Activated naive CD4-positive, alpha-beta T cell treated with anti-CD3 and anti-CD28 coated beads for 36 hours (primary cell): ENCODE measurements around the gene NINJ2. TPM values are rescaled to one million over a fixed set of nuclear protein-coding genes. Genes with fewer than 3 reads are reported as not detected.

Source experiments
- CTCF ChIA-PET: fragments of 350-600 bp; sonication (Branson Sonifier 250); formaldehyde crosslinking; loops from one replicate; lab custom pipeline; 2021; ENCODE audit warnings: antibody characterized with exemption; lab: Charles Lee
- DNase-seq: peaks from one replicate; pipeline ENCODE4 v3.0.0-alpha.2; 2020
- H3K27ac Mint-ChIP-seq: one replicate; pipeline ENCODE4 v1.8.0; 2021; ENCODE audit warnings: mild to moderate bottlenecking, mixed read lengths
- H3K27me3 Mint-ChIP-seq: one replicate; pipeline ENCODE4 v1.8.0; 2021; ENCODE audit warnings: low read depth, mixed read lengths
- H3K36me3 Mint-ChIP-seq: one replicate; pipeline ENCODE4 v1.8.0; 2021; ENCODE audit warnings: low read depth, mixed read lengths
- H3K4me1 Mint-ChIP-seq: one replicate; pipeline ENCODE4 v1.8.0; 2021; ENCODE audit warnings: low read depth, mixed read lengths
- H3K4me3 Mint-ChIP-seq: one replicate; pipeline ENCODE4 v1.8.0; 2021; ENCODE audit warnings: mild to moderate bottlenecking, moderate library complexity, mixed read lengths
- H3K9me3 Mint-ChIP-seq: one replicate; pipeline ENCODE4 v1.8.0; 2021; ENCODE audit warnings: mixed read lengths
- intact Hi-C: fragments of 100-400 bp; cut with micrococcal nuclease; formaldehyde crosslinking; loops from one replicate; pipeline ENCODE4 v1.15.1; 2023
- total RNA-seq, 2 experiments: library from RNA; stranded (reverse); gene quantifications; one replicate each; pipeline ENCODE4 v1.2.3, GENCODE V29; 2021

Gene NINJ2
- total RNA-seq, 2 experiments from 2014 or later, result 1.8 to 2.5 TPM

GRCh38 chr12:546265-546919 is 116.9 kb downstream of the NINJ2 start:
- peaks cover 13% of the 10 kb centered on the region for H3K4me1 Mint-ChIP-seq
- H3K4me3 Mint-ChIP-seq, result no peak overlapping the region
- H3K36me3 Mint-ChIP-seq, result no peaks in the 10 kb centered on the region
- DNase-seq, result no peak
- intact Hi-C loops, result loop anchor here (2.0 kb wide), 1 partner anchor 104 kb away; no protein-coding TSS in a partner anchor
- CTCF ChIA-PET, result interaction anchor here (0.6 to 3.0 kb wide), 23 partner anchors 8 to 403 kb away, joined by 3 to 70 read pairs (median 4); partner anchors contain the start of genes CCDC77 and RAD52
- peaks cover 11% of the 10 kb centered on the region for H3K27me3 Mint-ChIP-seq
- no peaks in the 10 kb centered on the region for H3K9me3 Mint-ChIP-seq
- no peak overlapping the region for H3K27ac Mint-ChIP-seq

GRCh38 chr12:545835-546234 is 117.4 kb downstream of the NINJ2 start:
- Mint-ChIP-seq H3K27me3 (peaks cover 11% of the 10 kb centered on the region), H3K4me3 (no peak overlapping the region), H3K4me1 (peaks cover 15% of the 10 kb centered on the region), H3K9me3 (no peaks in the 10 kb centered on the region), H3K36me3 (no peaks in the 10 kb centered on the region), H3K27ac (no peak overlapping the region)
- intact Hi-C loops, result loop anchor here (2.0 kb wide), 1 partner anchor 103 kb away; no protein-coding TSS in a partner anchor
- DNase-seq, result no peak
- CTCF ChIA-PET, result interaction anchor here (1.9 kb wide), 1 partner anchor 89 kb away, joined by 11 read pairs; no protein-coding TSS in a partner anchor

GRCh38 chr12:544941-545635 is 118.2 kb downstream of the NINJ2 start:
- H3K27ac Mint-ChIP-seq, result no peak overlapping the region
- CTCF ChIA-PET, result interaction anchor here (0.5 to 3.1 kb wide), 10 partner anchors 8 to 132 kb away, joined by 3 to 25 read pairs (median 4); no protein-coding TSS in a partner anchor
- no peak overlapping the region for H3K4me3 Mint-ChIP-seq
- H3K9me3 Mint-ChIP-seq, result no peaks in the 10 kb centered on the region
- DNase-seq, result no peak
- intact Hi-C loops, result no loop called here
- H3K4me1 Mint-ChIP-seq, result peaks cover 21% of the 10 kb centered on the region
- peaks cover 11% of the 10 kb centered on the region for H3K27me3 Mint-ChIP-seq
- no peaks in the 10 kb centered on the region for H3K36me3 Mint-ChIP-seq

- CTCF ChIA-PET, result interaction anchor here (0.5 to 3.1 kb wide), 10 partner anchors 11 to 472 kb away, joined by 3 to 25 read pairs (median 4); partner anchors contain the start of gene B4GALNT3
- no peak for DNase-seq
- Mint-ChIP-seq H3K27ac (no peak overlapping the region), H3K4me3 (no peak overlapping the region), H3K9me3 (no peaks in the 10 kb centered on the region), H3K36me3 (no peaks in the 10 kb centered on the region), H3K4me1 (peaks cover 29% of the 10 kb centered on the region), H3K27me3 (peaks cover 11% of the 10 kb centered on the region)
- intact Hi-C loops, result no loop called here
Measured at GRCh38 chr12:544142-544541, 119.1 kb downstream of the NINJ2 start.

- no peaks in the 10 kb centered on the region for H3K36me3 Mint-ChIP-seq
- peaks cover 34% of the 10 kb centered on the region for H3K4me1 Mint-ChIP-seq
- CTCF ChIA-PET, result interaction anchor here (0.6 to 3.1 kb wide), 3 partner anchors 90 to 389 kb away, joined by 3 to 25 read pairs (median 3); no protein-coding TSS in a partner anchor
- no peak overlapping the region for H3K27ac Mint-ChIP-seq
- no peak for DNase-seq
- intact Hi-C loops, result no loop called here
- peaks cover 11% of the 10 kb centered on the region for H3K27me3 Mint-ChIP-seq
- no peaks in the 10 kb centered on the region for H3K9me3 Mint-ChIP-seq
- H3K4me3 Mint-ChIP-seq, result no peak overlapping the region
Measured at GRCh38 chr12:543114-543451, 120.2 kb downstream of the NINJ2 start.

GRCh38 chr12:542395-543113 is 120.7 kb downstream of the NINJ2 start:
- H3K4me3 Mint-ChIP-seq, result no peak overlapping the region
- H3K9me3 Mint-ChIP-seq, result no peaks in the 10 kb centered on the region
- peaks cover 34% of the 10 kb centered on the region for H3K4me1 Mint-ChIP-seq
- intact Hi-C loops, result no loop called here
- H3K36me3 Mint-ChIP-seq, result no peaks in the 10 kb centered on the region
- CTCF ChIA-PET, result interaction anchor here (0.6 to 3.1 kb wide), 3 partner anchors 90 to 389 kb away, joined by 3 to 25 read pairs (median 3); no protein-coding TSS in a partner anchor
- peaks cover 11% of the 10 kb centered on the region for H3K27me3 Mint-ChIP-seq
- DNase-seq, result no peak
- no peak overlapping the region for H3K27ac Mint-ChIP-seq

GRCh38 chr12:541676-542324 is 121.4 kb downstream of the NINJ2 start:
- H3K36me3 Mint-ChIP-seq, result no peaks in the 10 kb centered on the region
- peaks cover 31% of the 10 kb centered on the region for H3K4me1 Mint-ChIP-seq
- H3K4me3 Mint-ChIP-seq, result no peak overlapping the region
- H3K27ac Mint-ChIP-seq, result no peak overlapping the region
- no peaks in the 10 kb centered on the region for H3K9me3 Mint-ChIP-seq
- peaks cover 11% of the 10 kb centered on the region for H3K27me3 Mint-ChIP-seq
- CTCF ChIA-PET, result interaction anchor here (0.9 to 1.3 kb wide), 3 partner anchors 88 to 99 kb away, joined by 3 to 7 read pairs (median 3); no protein-coding TSS in a partner anchor
- intact Hi-C loops, result no loop called here
- no peak for DNase-seq

- Mint-ChIP-seq H3K36me3 (no peaks in the 10 kb centered on the region), H3K27ac (no peak overlapping the region), H3K4me1 (peaks cover 31% of the 10 kb centered on the region), H3K9me3 (no peaks in the 10 kb centered on the region), H3K4me3 (no peak overlapping the region), H3K27me3 (peaks cover 5% of the 10 kb centered on the region)
- intact Hi-C loops, result no loop called here
- no peak for DNase-seq
- CTCF ChIA-PET, result interaction anchor here (0.6 to 5.6 kb wide), 5 partner anchors 8 to 553 kb away, joined by 3 to 34 read pairs (median 5); no protein-coding TSS in a partner anchor
Measured at GRCh38 chr12:539540-540310, 123.5 kb downstream of the NINJ2 start.

- no peaks in the 10 kb centered on the region for H3K27me3 Mint-ChIP-seq
- DNase-seq, result peak; percentile 46
- no peaks in the 10 kb centered on the region for H3K36me3 Mint-ChIP-seq
- peaks cover 28% of the 10 kb centered on the region for H3K4me1 Mint-ChIP-seq
- H3K27ac Mint-ChIP-seq, result no peak overlapping the region
- H3K9me3 Mint-ChIP-seq, result no peaks in the 10 kb centered on the region
- CTCF ChIA-PET, result interaction anchor here (0.6 to 5.6 kb wide), 5 partner anchors 9 to 578 kb away, joined by 3 to 34 read pairs (median 4); no protein-coding TSS in a partner anchor
- intact Hi-C loops, result no loop called here
- no peak overlapping the region for H3K4me3 Mint-ChIP-seq
Measured at GRCh38 chr12:538731-539539, 124.3 kb downstream of the NINJ2 start.

GRCh38 chr12:537772-538171 is 125.5 kb downstream of the NINJ2 start:
- intact Hi-C loops, result no loop called here
- no peak for DNase-seq
- Mint-ChIP-seq H3K4me1 (peaks cover 27% of the 10 kb centered on the region), H3K27ac (no peak overlapping the region), H3K9me3 (peaks cover 1% of the 10 kb centered on the region), H3K36me3 (no peaks in the 10 kb centered on the region), H3K27me3 (no peaks in the 10 kb centered on the region), H3K4me3 (no peak overlapping the region)
- CTCF ChIA-PET, result interaction anchor here (1.1 to 5.6 kb wide), 3 partner anchors 10 to 83 kb away, joined by 3 to 34 read pairs (median 19); no protein-coding TSS in a partner anchor
